ENCODE measurements around the gene FNIP1. TPM values are rescaled to one million over a fixed set of nuclear protein-coding genes. Genes with fewer than 3 reads are reported as not detected.
"Not testable (repeated sequence)": the region's sequence is repeated elsewhere in the genome, so short reads cannot be mapped to it uniquely, and the experiment has no call there.

Gene FNIP1
- total RNA-seq, 4 donors from 2014 or later, result 24.3 to 54.9 (median 40.8) TPM

DNA sequence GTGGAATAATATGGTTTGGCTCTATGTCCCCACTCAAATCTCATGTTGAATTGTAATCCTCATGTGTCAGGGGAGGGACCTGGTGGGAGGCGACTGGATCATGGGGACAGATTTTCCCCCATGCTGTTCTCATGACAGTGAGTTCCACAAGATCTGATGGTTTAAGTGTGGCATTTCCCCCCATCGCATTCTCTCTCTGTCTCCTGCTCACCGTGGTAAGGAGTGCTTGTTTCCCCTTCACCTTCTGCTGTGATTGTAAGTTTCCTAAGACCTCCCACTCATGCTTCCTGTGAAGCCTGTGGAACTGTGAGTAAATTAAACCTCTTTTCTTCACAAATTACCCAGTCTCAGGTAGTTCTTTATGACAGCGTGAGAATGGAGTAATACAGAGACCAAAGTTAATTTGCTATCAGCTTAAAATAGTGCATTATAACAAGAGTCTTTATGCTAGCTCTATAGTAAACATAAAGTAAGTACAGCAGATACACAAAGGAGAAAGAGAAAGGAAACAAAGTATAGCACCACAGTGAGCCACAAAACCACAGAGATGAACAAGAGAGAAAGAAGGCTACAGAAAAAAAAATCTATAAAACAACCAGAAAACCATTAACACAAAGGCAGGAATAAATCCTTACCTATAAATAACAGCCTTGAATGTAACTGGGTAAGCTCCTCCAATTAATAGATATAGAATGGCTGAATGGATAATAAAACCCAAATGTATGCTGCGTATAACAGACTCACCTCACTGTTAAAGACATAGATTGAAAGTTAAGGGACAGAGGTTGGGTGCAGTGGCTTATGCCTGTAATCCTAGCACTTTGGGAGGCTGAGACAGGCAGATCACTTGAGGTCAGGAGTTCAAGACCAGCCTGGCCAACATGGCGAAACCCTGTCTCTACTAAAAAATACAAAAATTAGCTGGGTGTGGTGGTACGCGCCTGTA, 201.5 kb downstream of the FNIP1 start:
- H3K27ac ChIP-seq, result no peak overlapping the region
- no peak overlapping the region for H3K4me3 ChIP-seq
- no peaks in the 10 kb centered on the region for H3K9me3 ChIP-seq
- H3K36me3 ChIP-seq, result no peaks in the 10 kb centered on the region
- TF ChIP-seq CTCF (IDR thresholded peaks at IDR 0.05) (no peak), POLR2AphosphoS5 (IDR thresholded peaks at IDR 0.05) (no peak), EP300 (IDR thresholded peaks at IDR 0.05; ENCODE audit: low read depth) (no peak), POLR2A (IDR thresholded peaks at IDR 0.05) (no peak)
- H3K4me1 ChIP-seq, result peaks cover 0 to 12% (median 8%) of the 10 kb centered on the region in 4 donors
- no peak for DNase-seq
- in situ Hi-C loops (cut with MboI; ENCODE audit: low pct_ligation_motif_present in 1 of 4, low pct_unique_long_range_greater_than_20kb in 1 of 4, low sequenced_read_pairs in 3 of 4), result loop anchor here in 3 of 4 donors (10.0 kb wide), 1 partner anchor 409 kb away; no protein-coding TSS in a partner anchor
- WGBS, 2 donors (ENCODE audit: low coverage in 1 of 2), result 87 to 90% methylated on average over 7 to 8 of the region's 8 CpGs
- H3K27me3 ChIP-seq, result no peaks in the 10 kb centered on the region
- intact Hi-C loops (cut with DNase I; ENCODE audit: low total_unique reads), result no loop called here

DNA sequence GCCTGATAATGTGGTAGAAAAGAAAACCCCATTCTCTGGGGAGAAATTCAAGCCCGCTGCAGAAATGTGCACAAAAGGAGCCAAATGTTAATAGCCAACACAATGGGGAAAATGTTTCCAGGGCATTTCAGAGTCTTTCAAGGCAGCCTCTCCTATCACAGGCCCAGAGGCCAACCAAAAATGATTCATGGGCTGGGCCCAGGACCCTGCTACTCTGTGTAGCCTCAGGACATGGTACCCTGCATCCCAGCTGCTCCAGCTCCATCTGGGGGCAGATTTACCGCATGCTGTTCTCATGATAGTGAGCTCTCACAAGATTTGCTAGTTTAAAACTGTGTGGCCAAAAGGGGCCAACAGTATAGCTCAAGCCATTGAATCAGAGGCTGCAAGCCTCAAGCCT, 202.9 kb downstream of the FNIP1 start:
- peaks cover 3 to 17% (median 8%) of the 10 kb centered on the region in 4 donors for H3K4me1 ChIP-seq
- in situ Hi-C loops (cut with MboI; ENCODE audit: low pct_ligation_motif_present in 1 of 4, low pct_unique_long_range_greater_than_20kb in 1 of 4, low sequenced_read_pairs in 3 of 4) (loop anchor here (5.0 to 10.0 kb wide), 2 partner anchors 411 to 413 kb away; no protein-coding TSS in a partner anchor), intact Hi-C loops (cut with DNase I; ENCODE audit: low total_unique reads) (no loop called here)
- H3K36me3 ChIP-seq, result no peaks in the 10 kb centered on the region
- TF ChIP-seq CTCF (IDR thresholded peaks at IDR 0.05), result no peak
- TF ChIP-seq POLR2A (IDR thresholded peaks at IDR 0.05), result no peak
- no peak for TF ChIP-seq POLR2AphosphoS5 (IDR thresholded peaks at IDR 0.05)
- H3K9me3 ChIP-seq, result no peaks in the 10 kb centered on the region
- WGBS, 2 donors (ENCODE audit: low coverage in 1 of 2), result 92% methylated on average over 2 of the region's 2 CpGs; no CpG with 5 or more reads in 1 of the 2 donors
- H3K27ac ChIP-seq, result no peak overlapping the region
- H3K27me3 ChIP-seq, result no peaks in the 10 kb centered on the region
- H3K4me3 ChIP-seq, result no peak overlapping the region
- DNase-seq, result no peak

DNA sequence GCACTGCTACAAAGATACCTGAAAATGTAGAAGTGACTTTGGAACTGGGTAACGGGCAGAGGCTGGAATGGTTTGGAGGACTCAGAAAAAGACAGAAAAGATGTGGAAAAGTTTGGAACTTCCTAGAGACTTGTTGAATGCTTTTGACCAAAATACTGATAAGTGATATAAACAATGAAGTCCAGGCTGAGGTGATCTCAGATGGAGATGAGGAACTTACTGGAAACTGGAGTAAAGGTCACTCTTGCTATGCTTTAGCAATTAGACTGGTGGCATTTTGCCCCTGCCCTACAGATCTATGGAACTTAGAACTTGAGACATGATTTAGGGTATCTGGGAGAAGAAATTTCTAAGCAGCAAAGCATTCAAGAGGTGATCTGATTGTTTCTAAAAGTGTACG, 203.4 kb downstream of the FNIP1 start:
- H3K9me3 ChIP-seq; H3K4me3 ChIP-seq; intact Hi-C loops (cut with DNase I; ENCODE audit: low total_unique reads); DNase-seq; H3K27ac ChIP-seq; H3K36me3 ChIP-seq; H3K27me3 ChIP-seq: not testable (repeated sequence)
- H3K4me1 ChIP-seq, result peaks cover 4 to 18% (median 8%) of the 10 kb centered on the region in 4 donors
- WGBS, 2 donors (ENCODE audit: low coverage in 1 of 2), result 80 to 100% methylated on average over 1 to 2 of the region's 2 CpGs
- in situ Hi-C loops (cut with MboI; ENCODE audit: low pct_ligation_motif_present in 1 of 4, low pct_unique_long_range_greater_than_20kb in 1 of 4, low sequenced_read_pairs in 3 of 4), result loop anchor here (5.0 to 10.0 kb wide), 2 partner anchors 411 to 414 kb away; no protein-coding TSS in a partner anchor

Other genes starting within 250 kb of the FNIP1 start
- 10 to 100 TPM; 21.3 to 40.3 (median 35.9) TPM for gene RAPGEF6, start 161.8 kb downstream of the FNIP1 start, total RNA-seq
- gene MEIKIN, start 148.6 kb upstream of the FNIP1 start, total RNA-seq, result not detected
- under 1 TPM in 2 of 4 donors, not detected in 2; 0.41 to 0.64 TPM for gene ACSL6, start 214.6 kb upstream of the FNIP1 start, total RNA-seq

Measured in transverse colon (tissue), 4 donors.